ENCODE results near the gene ACO2. TPM values are rescaled to one million over a fixed set of nuclear protein-coding genes. Genes with fewer than 3 reads are reported as not detected.
"Not testable (repeated sequence)": the region's sequence is repeated elsewhere in the genome, so short reads cannot be mapped to it uniquely, and the experiment has no call there.

The ACO2 gene
- total RNA-seq, 2 experiments from 2014 or later = 69.5 to 71.9 TPM

DNA sequence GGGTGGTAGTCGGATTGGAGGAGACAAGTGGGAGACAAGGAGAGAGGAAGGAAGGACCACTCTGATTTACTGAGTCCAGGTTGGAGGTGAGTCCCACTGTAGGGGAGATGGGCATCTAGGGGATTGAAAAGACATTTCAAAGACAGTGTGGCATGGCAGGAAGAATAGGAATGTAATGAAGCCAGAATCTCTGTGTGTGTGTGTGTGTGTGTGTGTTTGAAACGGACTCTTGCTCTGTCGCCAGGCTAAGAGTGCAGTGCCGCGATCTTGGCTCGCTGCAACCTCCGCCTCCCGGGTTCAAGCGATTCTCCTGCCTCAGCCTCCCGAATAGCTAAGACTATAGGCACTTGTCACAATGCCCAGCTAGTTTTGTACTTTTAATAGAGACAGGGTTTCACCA, 87.6 kb downstream of the ACO2 start:
- Histone ChIP-seq H3K27ac (ENCODE audit: low read depth in 1 of 2, low read length in 2 of 2) (no peak overlapping the region), H3K4me1 (ENCODE audit: insufficient read depth, low read length) (no peaks in the 10 kb centered on the region), H3K9me3 (ENCODE audit: control insufficient read depth in 1 of 2, insufficient read depth in 1 of 2, low read length in 2 of 2) (no peaks in the 10 kb centered on the region), H3K4me3 (ENCODE audit: low read length) (no peak overlapping the region), H3K27me3 (ENCODE audit: control insufficient read depth in 1 of 2, insufficient read depth in 2 of 2, low read length in 2 of 2) (peaks cover 14 to 17% of the 10 kb centered on the region in 2 experiments), H3K36me3 (ENCODE audit: insufficient read depth, low read length) (no peaks in the 10 kb centered on the region)
- no peak for DNase-seq
- Mint-ChIP-seq H3K4me3 (no peak overlapping the region), H3K36me3 (ENCODE audit: low read depth) (no peaks in the 10 kb centered on the region), H3K4me1 (ENCODE audit: low read depth) (no peaks in the 10 kb centered on the region), H3K9me3 (no peaks in the 10 kb centered on the region), H3K27ac (no peak overlapping the region), H3K27me3 (peaks cover 23% of the 10 kb centered on the region)
- POLR2A ChIA-PET = no interaction called here
- intact Hi-C loops (cut with DNase I, micrococcal nuclease) = no loop called here
- no peak for ATAC-seq (ENCODE audit: poor library complexity)
- CTCF ChIA-PET = no interaction called here
- TF ChIP-seq, protein P1, sequence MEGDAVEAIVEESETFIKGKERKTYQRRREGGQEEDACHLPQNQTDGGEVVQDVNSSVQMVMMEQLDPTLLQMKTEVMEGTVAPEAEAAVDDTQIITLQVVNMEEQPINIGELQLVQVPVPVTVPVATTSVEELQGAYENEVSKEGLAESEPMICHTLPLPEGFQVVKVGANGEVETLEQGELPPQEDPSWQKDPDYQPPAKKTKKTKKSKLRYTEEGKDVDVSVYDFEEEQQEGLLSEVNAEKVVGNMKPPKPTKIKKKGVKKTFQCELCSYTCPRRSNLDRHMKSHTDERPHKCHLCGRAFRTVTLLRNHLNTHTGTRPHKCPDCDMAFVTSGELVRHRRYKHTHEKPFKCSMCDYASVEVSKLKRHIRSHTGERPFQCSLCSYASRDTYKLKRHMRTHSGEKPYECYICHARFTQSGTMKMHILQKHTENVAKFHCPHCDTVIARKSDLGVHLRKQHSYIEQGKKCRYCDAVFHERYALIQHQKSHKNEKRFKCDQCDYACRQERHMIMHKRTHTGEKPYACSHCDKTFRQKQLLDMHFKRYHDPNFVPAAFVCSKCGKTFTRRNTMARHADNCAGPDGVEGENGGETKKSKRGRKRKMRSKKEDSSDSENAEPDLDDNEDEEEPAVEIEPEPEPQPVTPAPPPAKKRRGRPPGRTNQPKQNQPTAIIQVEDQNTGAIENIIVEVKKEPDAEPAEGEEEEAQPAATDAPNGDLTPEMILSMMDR (IDR thresholded peaks at IDR 0.05) = no peak

DNA sequence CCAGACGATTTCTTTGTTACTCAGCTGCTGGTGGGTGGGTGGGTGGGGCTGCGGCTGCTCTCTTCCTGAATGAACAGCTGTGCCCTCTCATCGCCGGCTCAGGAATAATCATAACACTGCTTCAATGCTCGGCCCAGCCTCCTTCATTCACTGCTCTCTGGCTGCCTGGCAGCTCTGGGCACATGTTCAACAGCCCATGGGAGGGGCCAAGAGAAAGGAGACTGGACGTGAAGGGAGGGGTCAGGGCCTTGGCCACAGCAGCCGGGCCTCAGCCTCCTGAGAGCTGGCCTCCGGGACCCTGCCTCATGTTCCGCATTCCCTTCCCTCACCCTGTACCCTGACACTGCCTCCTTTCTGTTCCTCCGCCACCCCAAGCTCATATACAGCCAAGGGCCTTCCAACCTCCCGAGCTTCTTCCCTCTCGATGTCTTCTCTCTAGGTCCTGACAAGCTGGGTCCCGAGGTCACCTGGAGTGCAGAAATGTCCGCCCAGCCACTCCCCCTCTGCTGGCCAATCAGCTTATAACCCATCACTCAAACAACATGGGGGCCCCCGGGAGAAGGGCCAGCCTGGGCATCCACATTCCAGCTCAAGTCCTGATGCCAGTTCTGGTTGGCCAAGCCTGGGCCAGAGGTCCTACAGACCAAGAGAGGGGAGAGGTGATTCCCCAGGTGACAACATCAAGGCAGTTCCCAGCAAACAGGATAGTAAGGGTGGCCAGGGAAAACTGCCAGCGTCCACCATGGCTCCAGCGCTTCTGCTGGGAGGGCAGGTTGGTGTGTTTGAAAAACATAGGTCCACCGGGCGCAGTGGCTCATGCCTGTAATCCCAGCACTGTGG, 88.7 kb downstream of the ACO2 start:
- Mint-ChIP-seq H3K4me3 (no peak overlapping the region), H3K27ac (no peak overlapping the region), H3K36me3 (ENCODE audit: low read depth) (no peaks in the 10 kb centered on the region), H3K9me3 (no peaks in the 10 kb centered on the region), H3K27me3 (peaks cover 25% of the 10 kb centered on the region), H3K4me1 (ENCODE audit: low read depth) (no peaks in the 10 kb centered on the region)
- Histone ChIP-seq H3K4me1 (ENCODE audit: insufficient read depth, low read length) (no peaks in the 10 kb centered on the region), H3K9me3 (ENCODE audit: control insufficient read depth in 1 of 2, insufficient read depth in 1 of 2, low read length in 2 of 2) (no peaks in the 10 kb centered on the region), H3K36me3 (ENCODE audit: insufficient read depth, low read length) (no peaks in the 10 kb centered on the region), H3K4me3 (ENCODE audit: low read length) (no peak overlapping the region), H3K27ac (ENCODE audit: low read depth in 1 of 2, low read length in 2 of 2) (no peak overlapping the region), H3K27me3 (ENCODE audit: control insufficient read depth in 1 of 2, insufficient read depth in 2 of 2, low read length in 2 of 2) (peaks cover 18 to 20% of the 10 kb centered on the region in 2 experiments)
- ChIA-PET POLR2A (interaction anchor here (0.9 kb wide), 1 partner anchor 32 kb away, joined by 4 read pairs; the partner anchor contains the start of gene PMM1), CTCF (interaction anchor here (1.1 kb wide), 1 partner anchor 154 kb away, joined by 4 read pairs; no protein-coding TSS in a partner anchor)
- peak in 2 of 14 experiments; percentile 6 to 11 for DNase-seq
- no peak for ATAC-seq (ENCODE audit: poor library complexity)
- intact Hi-C loops (cut with DNase I, micrococcal nuclease) = no loop called here
- TF ChIP-seq, protein P1 (IDR thresholded peaks at IDR 0.05) = no peak

DNA sequence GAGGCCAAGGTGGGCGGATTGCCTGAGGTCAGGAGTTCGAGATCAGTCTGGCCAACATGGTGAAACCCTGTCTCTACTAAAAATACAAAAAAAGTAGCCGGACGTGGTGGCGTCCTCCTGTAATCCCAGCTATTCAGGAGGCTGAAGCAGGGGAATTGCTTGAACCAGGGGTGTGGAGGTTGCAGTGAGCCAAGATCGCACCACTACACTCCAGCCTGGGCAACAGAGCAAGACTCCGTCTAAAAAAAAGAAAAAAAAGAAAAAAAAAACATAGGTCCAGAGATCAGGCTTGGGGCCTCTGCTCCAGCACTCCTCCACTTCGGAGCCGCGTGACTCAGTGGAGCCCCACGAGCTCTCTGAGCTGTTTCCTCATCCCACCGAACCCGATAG, 89.3 kb downstream of the ACO2 start:
- H3K4me1 Mint-ChIP-seq (ENCODE audit: low read depth); H3K36me3 ChIP-seq (ENCODE audit: insufficient read depth, low read length); H3K4me1 ChIP-seq (ENCODE audit: insufficient read depth, low read length); ATAC-seq (ENCODE audit: poor library complexity); H3K36me3 Mint-ChIP-seq (ENCODE audit: low read depth); POLR2A ChIA-PET; H3K4me3 Mint-ChIP-seq; H3K9me3 Mint-ChIP-seq; H3K27ac Mint-ChIP-seq; intact Hi-C loops (cut with DNase I, micrococcal nuclease); H3K4me3 ChIP-seq (ENCODE audit: low read length); H3K27ac ChIP-seq (ENCODE audit: low read depth in 1 of 2, low read length in 2 of 2); H3K9me3 ChIP-seq (ENCODE audit: control insufficient read depth in 1 of 2, insufficient read depth in 1 of 2, low read length in 2 of 2); DNase-seq: not testable (repeated sequence)
- CTCF ChIA-PET = interaction anchor here (1.1 kb wide), 1 partner anchor 154 kb away, joined by 4 read pairs; no protein-coding TSS in a partner anchor
- H3K27me3 Mint-ChIP-seq = peaks cover 28% of the 10 kb centered on the region
- H3K27me3 ChIP-seq (ENCODE audit: control insufficient read depth in 1 of 2, insufficient read depth in 2 of 2, low read length in 2 of 2) = peaks cover 18 to 20% of the 10 kb centered on the region in 2 experiments

Data from CD4-positive, alpha-beta T cell (primary cell).